IPS-20b (cell line): ENCODE data around the gene MRPL9.
"Not testable (repeated sequence)": the region's sequence is repeated elsewhere in the genome, so short reads cannot be mapped to it uniquely, and the experiment has no call there.

Source experiments
- H3K27ac ChIP-seq: one replicate; pipeline ENCODE4 v1.5.1; 2013; ENCODE audit warnings: low read length
- H3K27me3 ChIP-seq: 2 replicates; pipeline ENCODE4 v1.6.1; 2013; ENCODE audit warnings: mild to moderate bottlenecking, low read length, inconsistent platforms; ENCODE audit not compliant: insufficient read depth
- H3K36me3 ChIP-seq: 2 replicates; pipeline ENCODE4 v1.6.1; 2013; ENCODE audit warnings: low read depth, mild to moderate bottlenecking, inconsistent platforms, low read length, moderate library complexity; ENCODE audit not compliant: insufficient read depth
- H3K4me1 ChIP-seq: 2 replicates; pipeline ENCODE4 v1.6.1; 2013; ENCODE audit warnings: mild to moderate bottlenecking, control low read depth, inconsistent platforms, low read length, moderate library complexity; ENCODE audit not compliant: insufficient read depth
- H3K4me3 ChIP-seq: 2 replicates; pipeline ENCODE4 v1.5.1; 2013; ENCODE audit warnings: mild to moderate bottlenecking, low read length, inconsistent platforms
- H3K9ac ChIP-seq: 2 replicates; pipeline ENCODE4 v1.6.1; 2013; ENCODE audit warnings: low read depth, mild to moderate bottlenecking, inconsistent platforms, low read length, moderate library complexity
- H3K9me3 ChIP-seq: 2 replicates; pipeline ENCODE4 v1.6.1; 2013; ENCODE audit warnings: mild to moderate bottlenecking, low read depth, low read length, inconsistent platforms; ENCODE audit not compliant: insufficient read depth

Gene MRPL9

GRCh38 chr1:151759241-151759640 lies 4.1 kb downstream of the MRPL9 start:
- peaks cover 52% of the 10 kb centered on the region for H3K36me3 ChIP-seq
- H3K9me3 ChIP-seq = no peaks in the 10 kb centered on the region
- H3K4me1 ChIP-seq = peaks cover 10% of the 10 kb centered on the region; the same call in 1 of the 2 replicates
- H3K4me3 ChIP-seq = no peak overlapping the region
- H3K27ac ChIP-seq = no peak overlapping the region
- H3K27me3 ChIP-seq = no peaks in the 10 kb centered on the region
- no peak overlapping the region for H3K9ac ChIP-seq

- Histone ChIP-seq H3K27ac (no peak overlapping the region), H3K27me3 (no peaks in the 10 kb centered on the region), H3K4me1 (no peaks in the 10 kb centered on the region), H3K9me3 (no peaks in the 10 kb centered on the region), H3K4me3 (no peak overlapping the region), H3K36me3 (peaks cover 43% of the 10 kb centered on the region), H3K9ac (no peak overlapping the region)
These were observed 7.0 kb downstream of the MRPL9 start for GRCh38 chr1:151756291-151756690.

GRCh38 chr1:151741516-151741915 lies 21.8 kb downstream of the MRPL9 start:
- no peak overlapping the region for H3K27ac ChIP-seq
- H3K36me3 ChIP-seq = no peaks in the 10 kb centered on the region
- peaks cover 16% of the 10 kb centered on the region for H3K9me3 ChIP-seq
- H3K4me1 ChIP-seq = no peaks in the 10 kb centered on the region; the same call in 1 of the 2 replicates
- no peaks in the 10 kb centered on the region for H3K27me3 ChIP-seq
- H3K4me3 ChIP-seq = no peak overlapping the region
- no peak overlapping the region for H3K9ac ChIP-seq

DNA sequence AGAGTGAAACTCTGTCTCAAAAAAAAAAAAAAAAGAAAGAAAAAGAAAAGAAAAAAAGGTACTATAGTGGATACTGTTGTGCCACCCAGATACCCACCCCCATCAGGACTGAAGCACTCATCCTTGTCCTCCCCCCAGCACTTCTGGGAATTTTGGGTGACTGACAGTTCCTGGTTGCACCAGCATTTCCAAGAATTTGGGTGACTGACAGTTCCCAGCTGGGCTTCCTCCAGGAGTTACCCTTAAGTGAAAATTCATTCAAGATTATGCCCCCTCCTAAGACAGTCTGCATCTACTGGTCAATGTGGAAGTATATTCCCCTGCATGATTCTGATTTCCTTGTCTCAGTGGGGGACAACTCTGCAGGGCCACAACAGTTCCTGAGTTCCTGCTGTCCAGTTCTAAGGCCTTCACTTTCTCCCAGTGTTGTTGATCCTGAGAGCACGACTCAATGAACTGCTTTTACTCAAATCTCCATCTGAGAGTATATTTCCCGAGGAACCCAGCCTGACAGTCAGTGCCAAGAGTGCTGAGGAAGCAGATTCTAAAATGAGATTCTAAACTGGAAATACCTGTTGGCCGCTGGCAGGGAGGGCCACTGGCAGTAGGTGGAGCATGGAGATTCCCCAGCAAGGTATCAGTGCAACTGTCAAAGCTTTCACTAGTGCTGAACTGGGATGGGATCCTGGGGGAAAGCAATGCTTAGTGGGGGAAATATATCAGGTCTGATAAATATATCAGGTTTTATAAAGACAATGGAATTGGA lies 23.5 kb downstream of the MRPL9 start:
- Histone ChIP-seq H3K36me3 (no peaks in the 10 kb centered on the region), H3K27me3 (no peaks in the 10 kb centered on the region), H3K9ac (no peak overlapping the region), H3K4me3 (no peak overlapping the region), H3K4me1 (no peaks in the 10 kb centered on the region; the same call in 1 of the 2 replicates), H3K9me3 (peaks cover 16% of the 10 kb centered on the region), H3K27ac (no peak overlapping the region)

- Histone ChIP-seq H3K36me3 (no peaks in the 10 kb centered on the region), H3K9ac (no peak overlapping the region), H3K27ac (no peak overlapping the region), H3K9me3 (peaks cover 16% of the 10 kb centered on the region), H3K4me3 (no peak overlapping the region), H3K27me3 (no peaks in the 10 kb centered on the region; the same call in 1 of the 2 replicates), H3K4me1 (no peaks in the 10 kb centered on the region; the same call in 1 of the 2 replicates)
These were observed 25.8 kb downstream of the MRPL9 start for GRCh38 chr1:151737479-151737878.

GRCh38 chr1:151737026-151737425 lies 26.3 kb downstream of the MRPL9 start:
- H3K9ac ChIP-seq = no peak overlapping the region
- no peak overlapping the region for H3K27ac ChIP-seq
- H3K27me3 ChIP-seq = no peaks in the 10 kb centered on the region; the same call in 1 of the 2 replicates
- no peak overlapping the region for H3K4me3 ChIP-seq
- H3K36me3 ChIP-seq = no peaks in the 10 kb centered on the region
- no peaks in the 10 kb centered on the region; the same call in 1 of the 2 replicates for H3K4me1 ChIP-seq
- H3K9me3 ChIP-seq = peaks cover 16% of the 10 kb centered on the region

DNA sequence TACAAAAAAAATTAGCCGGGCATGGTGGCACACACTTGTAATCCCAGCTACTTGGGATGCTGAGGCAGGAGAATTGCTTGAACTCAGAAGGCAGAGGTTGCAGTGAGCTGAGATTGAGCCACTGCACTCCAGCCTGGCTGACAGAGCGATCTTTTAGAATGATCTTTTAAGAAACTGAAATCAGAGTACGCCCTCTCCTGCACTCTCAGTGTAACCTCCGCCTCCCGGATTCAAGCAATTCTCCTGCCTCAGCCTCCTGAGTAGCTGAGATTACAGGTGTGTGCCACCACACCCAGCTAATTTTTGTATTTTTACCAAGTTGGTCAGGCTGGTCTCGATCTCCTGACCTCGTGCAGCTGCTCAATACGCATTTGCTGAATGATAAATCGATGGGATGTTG lies 29.3 kb downstream of the MRPL9 start:
- H3K36me3 ChIP-seq, H3K4me3 ChIP-seq, H3K4me1 ChIP-seq, H3K9ac ChIP-seq, H3K27me3 ChIP-seq, H3K27ac ChIP-seq: not testable (repeated sequence)
- H3K9me3 ChIP-seq = peaks cover 16% of the 10 kb centered on the region

DNA sequence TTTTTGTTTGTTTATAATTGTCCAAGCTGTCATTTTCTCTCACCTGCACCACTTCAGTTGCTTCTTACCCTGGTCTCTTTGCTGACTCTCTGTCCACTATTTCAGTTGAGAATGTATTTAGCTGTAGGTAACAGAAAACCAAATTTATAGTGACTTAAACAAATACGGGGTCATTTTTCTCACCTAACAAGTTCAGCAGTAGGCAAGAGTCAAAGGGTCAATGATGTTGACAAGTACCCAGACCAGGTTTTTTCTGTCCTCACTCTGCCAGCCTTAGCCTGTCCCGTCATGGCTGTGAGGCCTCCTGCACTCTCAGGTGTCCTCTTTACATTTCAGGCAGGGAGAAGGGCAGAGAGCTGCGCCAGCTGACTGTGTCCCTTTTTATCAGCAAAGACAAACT lies 30.2 kb downstream of the MRPL9 start:
- H3K9me3 ChIP-seq = peaks cover 11% of the 10 kb centered on the region
- peaks cover 11% of the 10 kb centered on the region for H3K27me3 ChIP-seq
- H3K9ac ChIP-seq = no peak overlapping the region
- no peak overlapping the region for H3K27ac ChIP-seq
- no peak overlapping the region for H3K4me3 ChIP-seq
- no peaks in the 10 kb centered on the region for H3K36me3 ChIP-seq
- H3K4me1 ChIP-seq = peaks cover 12% of the 10 kb centered on the region; the same call in 1 of the 2 replicates

DNA sequence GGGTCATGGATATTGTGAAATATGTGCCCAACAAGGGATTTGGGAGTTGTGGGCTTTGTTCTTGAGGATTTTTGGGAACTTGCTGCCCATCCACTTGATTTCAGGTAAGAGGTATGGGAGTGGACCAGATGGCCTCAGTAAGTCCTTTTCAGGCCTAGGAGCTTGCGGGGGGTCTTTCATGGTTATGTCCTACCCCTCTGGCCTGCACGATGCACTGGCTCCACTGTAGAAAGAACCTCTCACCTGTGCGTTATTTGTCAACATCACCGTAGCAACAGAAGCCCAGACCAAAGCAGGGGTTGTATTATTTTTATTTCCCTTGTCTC lies 33.4 kb downstream of the MRPL9 start:
- H3K27ac ChIP-seq = no peak overlapping the region
- H3K27me3 ChIP-seq = peaks cover 21% of the 10 kb centered on the region
- peaks cover 15% of the 10 kb centered on the region; the same call in 1 of the 2 replicates for H3K4me1 ChIP-seq
- no peak overlapping the region for H3K4me3 ChIP-seq
- H3K9me3 ChIP-seq = no peaks in the 10 kb centered on the region
- H3K9ac ChIP-seq = no peak overlapping the region
- no peaks in the 10 kb centered on the region for H3K36me3 ChIP-seq

- Histone ChIP-seq H3K27me3 (peaks cover 23% of the 10 kb centered on the region), H3K36me3 (no peaks in the 10 kb centered on the region), H3K9me3 (no peaks in the 10 kb centered on the region), H3K4me1 (peaks cover 16% of the 10 kb centered on the region; the same call in 1 of the 2 replicates), H3K9ac (no peak overlapping the region; the same call in 1 of the 2 replicates), H3K27ac (no peak overlapping the region), H3K4me3 (no peak overlapping the region; the same call in 1 of the 2 replicates)
These were observed 33.9 kb downstream of the MRPL9 start for GRCh38 chr1:151729157-151729965.

DNA sequence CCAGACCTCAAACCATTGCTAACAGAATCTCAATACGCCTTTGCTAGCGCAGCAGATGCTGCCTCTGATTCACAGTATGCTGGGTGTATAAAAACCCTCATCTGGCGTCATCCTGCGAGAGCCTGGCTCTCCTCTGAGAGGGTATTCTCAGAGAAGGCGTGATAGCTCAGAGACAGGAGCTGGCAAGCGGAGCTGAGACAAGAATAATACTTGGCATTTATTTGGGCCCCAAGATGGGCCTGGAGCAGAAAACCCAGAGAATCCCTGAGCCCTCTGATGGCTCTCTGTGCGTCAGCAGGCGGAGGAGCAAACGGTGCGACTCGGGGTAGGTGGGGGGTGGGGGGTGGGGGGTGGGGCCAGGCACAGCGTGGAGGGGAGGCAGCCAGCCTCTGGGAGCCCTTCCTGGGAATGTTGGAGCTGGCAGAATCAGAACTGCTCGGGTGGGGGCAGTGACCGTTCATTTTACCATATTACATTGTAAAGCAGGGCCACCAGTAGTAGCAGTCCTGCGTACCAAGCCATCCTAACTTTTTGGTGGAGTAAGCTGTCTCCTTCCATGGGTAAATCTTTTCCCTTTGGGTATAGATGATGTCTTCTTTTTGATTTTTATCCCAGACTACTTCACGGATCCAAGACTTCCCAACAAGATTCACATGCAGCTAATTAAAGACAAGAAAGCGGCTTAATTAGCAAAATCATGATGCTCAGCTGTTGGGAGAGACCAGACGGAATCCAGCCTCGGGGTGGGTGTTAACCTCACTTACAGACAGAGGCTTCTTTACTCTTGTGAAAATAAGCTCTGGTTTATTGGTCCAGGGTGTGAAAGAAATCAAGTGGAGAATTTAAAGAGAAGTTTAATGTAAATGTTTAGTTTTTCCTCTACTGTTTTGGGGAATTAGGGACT lies 34.9 kb downstream of the MRPL9 start:
- H3K27me3 ChIP-seq = peaks cover 33% of the 10 kb centered on the region
- H3K4me3 ChIP-seq = peak overlapping the region; percentile 39; the same call in 1 of the 2 replicates

More for the DNA sequence above, 34.9 kb downstream of the MRPL9 start:
- Histone ChIP-seq H3K9ac (no peak overlapping the region; the same call in 1 of the 2 replicates), H3K4me1 (peaks cover 23% of the 10 kb centered on the region; the same call in 1 of the 2 replicates), H3K9me3 (no peaks in the 10 kb centered on the region), H3K27ac (no peak overlapping the region), H3K36me3 (no peaks in the 10 kb centered on the region)
